Measurements from ENCODE around the gene JUND.
A peak's percentile ranks its signal among the peaks of the same experiment; 100 is the strongest.

The JUND gene

DNA sequence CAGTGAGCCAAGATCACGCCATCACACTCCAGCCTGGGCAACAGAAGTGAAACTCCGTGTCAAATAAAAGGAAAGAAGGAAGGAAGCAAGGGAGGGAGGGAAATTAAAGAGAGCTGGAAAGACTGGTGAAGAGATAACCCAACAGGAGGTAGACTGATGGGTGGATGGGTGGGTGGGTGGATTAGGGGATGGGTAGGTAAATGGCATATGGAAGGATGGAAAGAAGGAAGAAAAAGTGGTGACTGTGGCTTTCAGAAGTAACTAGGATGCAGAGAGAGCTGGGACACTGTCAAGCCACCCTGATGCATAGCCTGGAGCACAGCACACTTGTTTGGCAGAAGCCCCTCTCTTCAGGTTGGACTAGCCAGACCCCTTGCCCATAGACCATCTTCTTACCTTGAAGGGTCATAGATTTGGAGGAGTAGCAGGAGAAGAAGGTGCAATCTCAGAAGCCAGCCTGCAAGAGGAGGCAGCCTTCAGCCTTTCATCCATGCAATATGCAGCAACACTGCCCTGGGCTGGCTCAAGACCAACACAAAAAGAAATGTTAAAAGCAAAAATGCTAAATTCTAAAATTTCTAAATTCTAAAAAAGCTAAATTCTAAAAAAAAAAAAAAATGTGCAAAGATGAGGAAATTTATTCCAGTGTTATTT, 12.2 kb downstream of the JUND start:
- DNase-seq, result no peak
- no peak for ATAC-seq

DNA sequence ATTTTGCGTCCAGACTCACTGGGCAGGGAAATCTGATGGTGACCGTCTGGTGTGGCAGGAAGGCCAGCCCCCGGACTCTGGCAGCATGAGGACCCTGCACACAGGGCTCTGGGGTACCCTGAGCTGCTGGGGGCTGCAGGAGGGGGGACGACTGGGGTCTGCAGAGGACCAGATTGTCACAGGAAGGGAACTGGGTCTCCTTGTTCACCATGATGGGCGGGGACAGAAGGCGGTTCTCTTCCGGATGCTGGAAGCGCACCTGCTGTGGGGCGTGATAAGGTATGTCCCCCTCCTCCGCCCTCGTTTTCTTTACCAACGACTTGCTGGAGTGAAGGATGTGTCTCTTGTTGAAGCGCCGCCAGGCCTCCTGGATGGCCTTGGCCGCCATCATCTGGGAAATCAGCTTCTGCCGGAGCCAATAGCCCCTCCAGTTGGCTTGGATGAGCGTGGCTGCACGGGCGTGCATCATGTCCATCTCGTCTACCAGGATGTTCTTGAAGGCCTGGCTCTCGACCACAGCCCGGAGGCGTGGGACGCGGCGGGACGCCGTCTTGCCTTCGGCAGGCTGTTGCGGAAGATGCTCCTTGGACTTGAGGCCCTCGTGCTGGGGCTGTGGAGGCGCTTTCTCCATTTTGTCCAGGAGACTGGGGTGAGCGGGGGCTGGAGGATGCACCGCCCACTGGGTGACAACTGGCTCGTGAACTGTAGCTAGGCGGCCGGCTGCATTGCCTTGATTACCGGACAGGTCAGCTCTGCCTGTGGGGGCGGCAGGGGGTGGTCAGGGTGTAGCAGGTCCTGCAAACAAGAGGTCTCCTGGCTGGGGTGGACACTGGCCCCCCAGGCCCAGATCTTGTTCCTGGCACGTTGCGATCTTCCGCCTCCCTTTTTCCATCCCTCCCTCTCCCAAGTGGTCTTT, 14.4 kb downstream of the JUND start:
- DNase-seq, result no peak

DNA sequence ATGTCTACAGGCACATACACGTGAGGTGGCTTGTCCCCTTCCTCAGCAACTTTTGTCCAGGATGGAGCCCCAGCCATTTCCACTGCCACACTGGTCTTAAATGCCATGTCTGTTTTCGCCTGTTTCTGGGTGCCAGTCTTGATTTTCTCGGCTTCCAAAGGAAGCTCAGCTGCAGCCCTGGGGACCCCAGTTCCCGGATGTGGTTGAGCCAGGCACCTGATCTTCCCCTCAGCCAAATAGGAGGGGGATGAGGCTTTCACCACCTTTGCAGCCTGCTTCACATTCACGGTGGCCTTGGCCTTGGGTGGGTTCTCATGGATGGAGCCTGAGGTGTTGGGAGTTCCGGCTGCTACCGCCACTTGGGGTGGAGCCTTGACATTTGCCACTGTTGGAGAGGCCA, 15.8 kb downstream of the JUND start:
- no peak for DNase-seq
- ATAC-seq, result no peak

More for the DNA sequence above, 14.4 kb downstream of the JUND start:
- no peak for ATAC-seq

DNA sequence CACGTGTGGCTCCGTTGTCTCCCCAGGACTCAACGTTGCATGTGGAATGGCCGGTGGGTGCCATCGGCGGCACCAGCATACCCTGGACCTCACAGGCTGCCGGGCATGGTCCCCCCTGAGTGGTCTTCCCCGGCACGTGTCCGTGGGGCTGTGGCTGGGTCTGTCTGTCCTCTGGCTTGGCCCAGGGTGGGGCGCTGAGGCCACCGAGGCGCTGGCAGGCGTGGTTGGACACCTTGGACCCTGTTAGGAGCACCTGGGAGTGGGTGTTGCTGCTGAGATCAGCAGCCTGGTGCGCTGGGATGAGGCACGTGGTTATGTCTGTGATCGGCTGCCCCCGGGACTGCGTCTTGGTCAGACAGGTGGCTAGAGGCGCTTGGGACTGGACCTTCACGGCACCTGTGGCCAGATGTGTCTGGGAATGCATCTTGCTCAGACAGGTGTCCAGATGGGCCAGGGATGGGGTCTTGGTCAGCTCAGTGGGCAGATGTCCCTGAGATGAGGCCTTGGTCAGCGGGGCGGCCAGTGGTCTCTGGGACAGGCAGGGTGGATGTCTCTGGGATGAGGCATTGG, 16.4 kb downstream of the JUND start:
- no peak for ATAC-seq
- no peak for DNase-seq

DNA sequence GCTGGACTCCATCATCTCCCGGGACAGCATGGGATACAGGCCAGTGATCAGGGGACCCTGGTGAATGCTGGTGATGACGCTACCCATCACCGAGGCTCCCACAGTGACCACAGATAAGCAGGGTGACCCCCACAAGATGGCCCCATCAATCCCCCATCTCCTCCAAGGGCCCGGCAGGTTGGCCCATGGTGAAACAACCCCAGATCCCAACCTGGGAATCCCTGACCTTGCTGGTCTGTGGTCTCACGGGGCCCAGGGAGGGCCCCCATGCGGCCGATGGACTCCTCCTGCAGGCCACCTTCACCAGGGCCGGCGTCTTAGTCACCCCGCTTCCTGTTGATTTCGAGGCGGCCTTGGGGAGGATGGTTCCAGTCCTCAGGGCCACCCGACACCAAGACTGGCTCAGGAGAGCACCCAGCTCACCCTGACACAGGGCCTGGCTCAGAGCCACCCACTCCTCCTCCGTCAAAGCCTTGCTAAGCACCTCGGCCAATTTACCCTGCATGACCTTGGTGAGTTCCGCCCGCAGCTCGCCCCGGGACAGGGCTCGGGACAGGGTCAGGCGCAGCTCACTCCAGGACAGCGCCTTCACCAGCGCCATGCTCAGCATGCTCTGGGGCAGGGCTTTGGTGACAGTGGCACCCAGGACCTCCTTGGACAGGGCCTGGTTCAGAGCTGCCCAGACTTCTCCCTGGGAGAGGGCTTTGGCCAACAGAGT, 17.1 kb downstream of the JUND start:
- DNase-seq (no peak), ATAC-seq (no peak)

DNA sequence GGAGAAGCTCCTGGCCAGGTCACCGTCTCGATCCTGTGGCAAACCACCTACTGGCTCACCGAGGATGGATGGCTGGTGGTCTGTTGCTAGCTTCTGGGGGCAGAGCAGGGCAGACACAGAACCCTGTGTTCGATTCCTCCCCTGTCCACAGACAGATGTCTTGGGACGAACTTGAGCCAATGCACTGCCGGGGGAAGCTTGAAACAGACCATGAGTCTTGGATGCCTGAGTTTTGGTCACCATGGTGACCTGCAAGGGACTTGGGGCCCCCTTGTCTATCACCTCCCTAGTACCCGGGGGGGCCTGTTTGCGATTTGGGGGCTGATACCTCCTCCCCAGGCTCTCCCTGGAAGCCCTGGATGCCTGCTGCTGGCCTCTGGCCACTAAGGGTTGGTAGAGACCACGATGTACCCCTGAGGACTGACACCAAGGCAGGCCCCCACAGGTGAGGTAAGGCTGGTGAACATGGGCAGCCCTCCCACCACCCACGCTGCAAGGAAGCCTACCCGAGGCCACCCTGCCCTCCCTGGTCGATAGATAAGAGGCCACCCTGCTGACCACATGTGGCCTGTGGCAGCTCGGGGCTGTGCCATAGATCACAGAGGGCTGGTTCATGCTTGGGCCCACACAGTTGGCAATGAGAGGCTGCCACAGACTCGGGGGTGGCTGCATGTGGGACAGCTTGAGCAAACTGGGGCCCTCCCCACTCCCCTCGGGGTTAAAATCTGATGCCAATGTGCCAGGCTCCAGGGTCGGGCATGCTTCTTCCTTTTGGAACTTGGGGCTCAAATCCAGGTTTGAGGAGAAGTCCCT, 17.9 kb downstream of the JUND start:
- DNase-seq (no peak), ATAC-seq (no peak)

DNA sequence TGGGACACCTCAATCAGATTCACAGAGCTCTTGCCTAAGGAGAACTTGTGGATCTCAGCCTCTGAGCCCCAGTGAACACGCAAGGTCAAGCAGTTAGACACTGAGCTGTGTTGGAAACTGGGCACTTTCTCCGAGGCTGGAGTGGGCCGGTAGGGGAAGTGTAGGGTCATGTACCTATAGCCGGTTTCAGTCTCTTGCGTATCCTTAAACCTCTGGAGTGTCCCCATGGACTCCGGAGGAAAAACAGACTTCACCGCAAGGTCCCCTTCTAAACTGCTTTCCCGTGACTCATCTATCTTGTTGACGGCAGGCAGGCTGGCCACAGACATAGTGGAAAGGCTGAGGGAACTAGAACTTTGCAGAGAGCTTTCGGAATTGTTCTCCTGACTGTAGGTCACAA, 18.5 kb downstream of the JUND start:
- DNase-seq (no peak), ATAC-seq (no peak)

DNA sequence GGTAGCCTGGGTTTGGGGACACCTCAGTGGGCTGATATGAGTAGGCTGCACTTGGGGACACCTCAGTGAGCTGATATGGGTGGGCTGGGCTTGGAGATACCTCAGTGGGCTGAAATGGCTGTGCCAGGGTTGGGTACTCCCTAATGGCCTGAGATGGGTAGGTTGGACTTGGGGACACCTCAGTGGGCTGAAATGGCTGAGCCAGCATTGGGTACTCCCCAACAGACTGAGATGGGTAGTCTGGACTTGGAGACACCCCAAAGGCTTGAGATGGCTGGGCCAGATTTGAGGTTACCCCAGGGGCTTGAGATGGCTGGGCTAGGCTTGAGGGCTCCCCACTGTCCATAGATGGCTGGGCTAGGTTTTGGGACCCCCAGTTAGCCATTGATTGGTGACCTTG, 19.3 kb downstream of the JUND start:
- ATAC-seq (no peak), DNase-seq (no peak)

DNA sequence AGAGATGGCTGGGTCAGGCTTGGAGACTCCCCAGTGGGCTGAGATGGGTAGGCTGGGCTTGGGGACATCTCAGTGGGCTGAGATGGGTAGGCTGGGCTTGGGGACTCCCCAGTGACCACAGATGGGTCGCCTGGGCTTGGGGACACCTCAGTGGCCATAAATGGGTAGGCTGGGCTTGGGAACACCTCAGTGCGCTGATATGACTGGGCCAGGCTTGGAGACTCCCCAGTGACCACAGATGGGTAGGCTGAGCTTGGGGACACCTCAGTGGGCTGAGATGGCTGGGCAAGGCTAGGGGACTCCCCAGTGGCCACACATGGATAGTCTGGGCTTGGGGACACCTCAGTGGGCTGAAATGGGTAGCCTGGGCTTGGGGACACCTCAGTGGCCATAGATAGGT, 19.9 kb downstream of the JUND start:
- no peak for DNase-seq

DNA sequence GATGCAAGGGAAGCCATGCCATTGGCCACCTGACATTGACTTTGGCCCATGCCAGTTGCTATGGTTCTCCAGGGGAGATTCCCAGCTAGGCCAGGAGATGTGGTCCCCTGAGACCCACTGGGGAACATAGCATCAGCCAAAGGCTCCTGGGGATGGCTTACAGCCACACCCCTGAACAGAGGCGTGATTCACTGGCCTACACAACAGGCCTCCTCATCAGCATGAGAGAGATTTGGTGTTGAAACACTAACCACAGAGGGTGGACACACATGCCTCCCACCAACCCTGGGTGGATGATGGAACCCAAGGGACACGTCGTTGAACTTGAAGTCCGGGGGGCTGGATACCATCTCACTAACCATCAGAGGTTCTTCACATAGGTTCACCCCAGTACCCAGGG, 21.5 kb downstream of the JUND start:
- DNase-seq (no peak), ATAC-seq (no peak)

More for the DNA sequence above, 19.9 kb downstream of the JUND start:
- no peak for ATAC-seq

DNA sequence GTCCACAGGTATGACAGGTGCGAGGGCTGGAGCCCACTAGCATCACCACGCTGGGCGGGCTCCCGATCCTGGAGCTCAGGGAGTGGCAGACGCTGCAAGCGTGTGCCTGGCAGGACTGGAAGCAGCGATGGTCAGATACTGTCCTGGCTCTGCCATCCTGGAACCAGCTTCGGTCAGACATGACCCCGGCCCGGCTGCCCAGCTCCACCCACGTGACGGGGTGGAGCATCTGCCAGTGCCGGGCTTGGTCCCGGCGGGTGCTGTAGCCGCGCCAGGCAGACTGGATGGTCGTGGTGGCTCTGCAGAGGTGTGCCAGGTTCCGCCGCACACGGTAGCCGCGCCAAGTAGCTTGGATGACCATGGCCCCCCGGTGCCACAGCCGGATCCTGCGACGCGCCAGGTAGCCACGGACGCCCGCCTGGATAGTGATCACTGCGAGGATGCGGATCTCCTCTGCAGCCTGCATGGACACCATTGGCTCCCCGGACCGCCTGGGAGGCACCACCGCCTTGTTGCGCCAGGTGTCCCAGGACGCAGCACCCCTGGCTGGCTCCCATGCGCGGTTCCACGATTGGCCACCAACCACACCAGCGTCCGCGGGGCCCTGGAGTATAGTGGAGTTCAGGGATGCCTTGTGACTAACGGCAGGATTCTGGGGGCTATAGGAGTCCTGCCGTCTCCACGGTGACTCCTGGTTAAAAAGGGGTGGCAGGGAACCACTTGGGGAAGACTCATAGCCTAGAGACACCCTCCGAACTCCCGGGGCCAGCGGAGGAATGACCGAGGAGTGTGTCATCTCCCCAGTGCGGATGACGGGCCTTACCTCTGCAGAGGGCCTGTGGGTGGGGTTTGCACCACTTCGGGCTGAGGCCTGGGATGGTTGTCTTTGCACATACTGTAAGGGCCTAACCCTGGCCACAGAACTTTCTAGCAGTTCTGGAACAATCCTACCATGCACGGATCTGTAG, 23.6 kb downstream of the JUND start:
- ATAC-seq (no peak), DNase-seq (no peak)

DNA sequence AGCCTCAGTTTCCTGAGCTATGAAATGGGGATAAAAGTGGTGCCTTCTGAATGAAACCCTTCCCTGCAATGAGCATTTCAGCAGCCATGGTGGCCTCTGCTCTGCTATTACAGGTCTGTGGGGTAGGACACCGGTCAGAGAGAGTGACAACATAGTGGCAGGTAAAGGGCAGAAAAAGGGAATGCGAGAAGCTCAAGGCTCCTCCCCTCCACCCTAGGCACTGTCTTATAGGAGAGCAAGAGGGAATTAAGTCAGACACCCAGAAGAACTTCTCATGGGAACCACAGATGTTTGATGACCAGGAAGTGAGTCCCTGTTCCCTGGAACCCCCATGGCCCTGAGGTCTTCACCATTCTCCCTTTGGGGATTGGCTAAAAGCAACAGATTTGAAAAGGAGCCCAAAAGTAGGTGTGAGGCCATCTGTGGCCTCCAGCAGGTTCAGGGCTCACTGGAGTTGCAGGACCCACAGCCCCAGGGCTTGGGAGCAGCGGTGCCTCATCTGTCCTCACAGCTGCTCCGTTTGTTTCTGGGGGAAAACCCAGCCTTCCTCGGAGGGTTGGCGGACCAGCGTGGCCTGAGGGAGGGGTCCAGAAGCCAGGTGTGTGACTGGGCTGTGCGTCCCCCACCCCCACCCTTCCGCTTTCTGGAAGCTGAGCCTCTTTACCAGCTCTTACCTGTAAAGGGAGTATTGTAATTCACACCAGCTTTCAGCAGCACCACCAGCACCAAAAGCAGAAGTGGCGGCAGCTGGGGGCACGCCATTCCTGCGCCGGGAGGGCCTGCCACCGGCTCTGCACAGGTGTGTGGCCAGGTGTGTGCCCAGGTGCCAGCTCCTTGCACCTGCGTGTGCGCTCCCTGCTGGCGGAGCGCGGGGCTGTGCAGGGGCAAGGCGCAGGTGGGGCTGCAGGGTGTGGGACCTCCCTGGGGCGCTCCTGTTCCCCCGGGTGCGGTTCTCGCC, 26.6 kb downstream of the JUND start:
- DNase-seq (no peak), ATAC-seq (no peak)

DNA sequence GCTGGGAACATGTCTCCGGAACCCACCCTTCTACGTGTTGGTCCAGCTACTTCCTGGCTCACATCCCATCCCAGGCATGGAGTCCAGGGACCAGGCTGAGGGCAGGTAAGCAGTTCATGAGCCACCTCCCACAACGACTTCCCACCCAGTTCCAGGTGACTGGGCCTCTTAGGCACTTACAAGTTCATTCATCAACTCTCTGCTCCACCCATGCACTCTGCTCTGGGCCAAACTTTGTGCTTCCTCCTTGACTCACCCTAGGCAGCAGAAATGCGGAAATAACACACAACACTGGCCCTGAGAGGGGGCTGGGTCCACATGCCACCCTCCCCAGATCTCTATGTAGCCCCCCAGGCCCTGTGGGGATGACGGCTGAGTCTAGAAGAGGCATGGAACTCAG, 27.7 kb downstream of the JUND start:
- ATAC-seq, result no peak
- no peak for DNase-seq

DNA sequence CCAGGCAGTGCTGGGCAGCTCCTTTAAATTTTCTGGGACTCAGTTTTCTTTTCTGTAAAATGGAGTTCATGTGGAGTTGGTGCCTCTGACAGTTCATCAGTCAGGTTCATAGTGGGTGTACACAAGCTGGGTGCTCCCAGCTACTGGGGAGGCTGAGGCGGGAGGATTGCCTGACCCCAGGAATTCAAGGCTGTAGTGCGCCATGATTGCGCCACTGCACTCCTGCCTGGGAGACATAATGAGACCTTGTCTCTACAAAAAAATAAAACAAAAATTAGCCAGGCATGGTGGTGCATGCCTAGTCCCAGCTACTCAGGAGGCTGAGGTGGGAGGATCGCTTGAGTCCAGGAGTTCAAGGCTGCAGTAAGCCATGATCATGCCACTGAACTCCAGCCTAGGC, 28.3 kb downstream of the JUND start:
- DNase-seq (no peak), ATAC-seq (no peak)

DNA sequence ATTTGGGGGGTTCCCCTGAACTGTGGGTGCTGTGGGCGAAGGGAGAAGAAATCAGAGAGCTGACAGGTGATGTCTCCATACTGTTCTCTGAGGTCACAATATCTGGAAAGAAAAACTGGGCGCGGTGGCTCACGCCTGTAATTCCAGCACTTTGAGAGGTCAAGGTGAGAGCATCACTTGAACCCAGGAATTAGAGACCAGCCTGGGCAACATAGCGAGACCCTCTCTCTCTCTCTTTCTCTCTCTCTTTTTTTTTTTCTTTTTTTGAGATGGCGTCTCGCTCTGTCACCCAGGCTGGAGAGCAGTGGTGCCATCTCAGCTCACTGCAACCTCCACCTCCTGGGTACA, 29.1 kb downstream of the JUND start:
- no peak for DNase-seq
- no peak for ATAC-seq

DNA sequence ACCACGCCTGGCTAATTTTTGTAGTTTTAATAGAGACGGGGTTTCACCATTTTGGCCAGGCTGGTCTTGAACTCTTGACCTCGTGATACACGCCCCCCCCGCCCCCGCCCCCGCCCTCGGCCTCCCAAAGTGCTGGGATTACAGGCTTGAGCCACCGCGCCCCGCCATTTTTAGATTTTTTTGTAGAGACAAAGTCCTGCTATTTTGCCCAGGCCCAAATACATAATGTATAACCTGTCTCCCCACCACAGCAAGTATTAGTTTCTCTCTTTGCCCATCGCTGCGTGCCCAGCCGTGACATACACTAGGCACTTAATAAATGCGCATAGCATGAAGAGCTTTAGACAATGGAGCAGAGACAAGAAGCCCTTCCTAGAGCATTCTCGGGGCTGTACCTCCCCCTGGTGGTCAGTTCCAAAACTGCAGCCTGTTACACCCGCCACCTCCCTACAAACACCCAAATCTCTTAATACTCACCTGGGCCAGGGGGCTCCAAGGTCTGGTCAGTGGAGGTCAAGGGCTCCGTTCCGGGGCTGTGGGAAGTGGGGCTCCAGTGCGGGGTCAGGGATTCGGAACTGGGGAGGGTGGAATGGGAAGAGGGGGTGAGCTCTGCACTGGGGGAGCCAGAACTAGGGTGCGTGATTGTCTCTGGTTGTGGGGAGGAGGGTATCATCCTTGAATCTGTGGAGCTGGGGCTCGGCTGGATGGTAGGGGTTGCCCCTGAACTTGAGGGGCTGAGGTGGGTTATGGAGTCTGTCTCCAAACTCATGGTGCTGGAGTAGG, 29.6 kb downstream of the JUND start:
- peak; percentile 63 for ATAC-seq

DNA sequence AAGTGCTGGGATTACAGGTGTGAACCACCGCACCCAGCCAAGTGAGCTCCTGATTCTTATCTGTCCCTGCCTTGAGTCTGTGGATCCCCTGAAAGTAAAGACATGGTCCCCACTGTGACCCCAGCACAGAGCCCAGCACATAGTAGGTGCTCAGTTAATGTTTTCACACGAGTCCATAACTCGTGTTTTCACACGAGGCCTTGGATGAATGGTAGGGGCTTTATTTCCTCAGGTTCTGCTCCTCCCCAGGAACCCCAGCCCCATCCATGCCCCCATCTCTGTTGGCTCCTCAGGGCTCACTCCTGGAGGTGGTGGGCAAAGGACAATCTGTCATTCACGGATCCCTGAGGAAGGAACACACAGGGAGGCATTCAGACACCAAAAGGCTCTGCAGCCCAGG, 31.6 kb downstream of the JUND start:
- no peak for ATAC-seq
- no peak for DNase-seq

More for the DNA sequence above, 29.6 kb downstream of the JUND start:
- peak; percentile 85 for DNase-seq

DNA sequence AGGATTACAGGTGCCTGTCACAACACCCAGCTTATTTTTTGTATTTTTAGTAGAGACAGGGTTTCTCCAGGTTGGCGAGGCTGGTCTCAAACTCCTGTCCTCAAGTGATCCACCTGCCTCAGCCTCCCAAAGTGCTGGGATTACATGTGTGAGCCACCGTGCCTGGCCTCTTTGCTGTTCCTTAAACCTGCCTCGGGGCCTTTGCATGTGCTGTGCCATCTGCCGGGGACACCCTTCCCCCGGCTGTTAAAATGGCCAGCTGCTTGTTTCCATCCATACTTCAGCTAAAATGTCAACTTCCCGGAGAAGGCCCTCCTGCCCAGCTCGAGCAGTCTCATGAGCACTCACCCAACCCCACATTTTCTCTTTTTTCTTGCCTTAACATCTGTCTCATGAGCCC, 36.1 kb downstream of the JUND start:
- DNase-seq (no peak), ATAC-seq (no peak)

DNA sequence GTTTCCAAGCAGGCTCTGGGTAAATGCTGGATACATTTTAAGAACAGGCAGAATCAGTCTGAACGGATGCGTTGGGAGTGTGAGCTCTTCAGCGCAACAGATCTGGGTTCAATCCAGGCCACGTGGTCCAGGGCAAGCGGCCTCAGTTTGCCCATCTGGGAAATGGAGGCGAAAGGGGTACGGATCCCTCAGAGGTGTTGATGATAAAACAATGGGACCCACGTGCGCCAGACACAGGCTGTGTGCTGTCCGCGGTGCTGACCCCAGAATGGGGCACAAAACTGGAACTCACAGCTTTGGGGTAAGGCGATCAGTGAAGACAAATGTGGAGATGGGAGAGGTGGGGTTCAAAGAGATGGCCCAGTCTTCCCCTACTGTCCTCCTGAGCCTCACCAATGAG, 42.1 kb downstream of the JUND start:
- ATAC-seq, result no peak
- DNase-seq, result no peak
